ENCODE measurements around the gene HSPBP1.

HSPBP1 gene, protein sequence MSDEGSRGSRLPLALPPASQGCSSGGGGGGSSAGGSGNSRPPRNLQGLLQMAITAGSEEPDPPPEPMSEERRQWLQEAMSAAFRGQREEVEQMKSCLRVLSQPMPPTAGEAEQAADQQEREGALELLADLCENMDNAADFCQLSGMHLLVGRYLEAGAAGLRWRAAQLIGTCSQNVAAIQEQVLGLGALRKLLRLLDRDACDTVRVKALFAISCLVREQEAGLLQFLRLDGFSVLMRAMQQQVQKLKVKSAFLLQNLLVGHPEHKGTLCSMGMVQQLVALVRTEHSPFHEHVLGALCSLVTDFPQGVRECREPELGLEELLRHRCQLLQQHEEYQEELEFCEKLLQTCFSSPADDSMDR

DNA sequence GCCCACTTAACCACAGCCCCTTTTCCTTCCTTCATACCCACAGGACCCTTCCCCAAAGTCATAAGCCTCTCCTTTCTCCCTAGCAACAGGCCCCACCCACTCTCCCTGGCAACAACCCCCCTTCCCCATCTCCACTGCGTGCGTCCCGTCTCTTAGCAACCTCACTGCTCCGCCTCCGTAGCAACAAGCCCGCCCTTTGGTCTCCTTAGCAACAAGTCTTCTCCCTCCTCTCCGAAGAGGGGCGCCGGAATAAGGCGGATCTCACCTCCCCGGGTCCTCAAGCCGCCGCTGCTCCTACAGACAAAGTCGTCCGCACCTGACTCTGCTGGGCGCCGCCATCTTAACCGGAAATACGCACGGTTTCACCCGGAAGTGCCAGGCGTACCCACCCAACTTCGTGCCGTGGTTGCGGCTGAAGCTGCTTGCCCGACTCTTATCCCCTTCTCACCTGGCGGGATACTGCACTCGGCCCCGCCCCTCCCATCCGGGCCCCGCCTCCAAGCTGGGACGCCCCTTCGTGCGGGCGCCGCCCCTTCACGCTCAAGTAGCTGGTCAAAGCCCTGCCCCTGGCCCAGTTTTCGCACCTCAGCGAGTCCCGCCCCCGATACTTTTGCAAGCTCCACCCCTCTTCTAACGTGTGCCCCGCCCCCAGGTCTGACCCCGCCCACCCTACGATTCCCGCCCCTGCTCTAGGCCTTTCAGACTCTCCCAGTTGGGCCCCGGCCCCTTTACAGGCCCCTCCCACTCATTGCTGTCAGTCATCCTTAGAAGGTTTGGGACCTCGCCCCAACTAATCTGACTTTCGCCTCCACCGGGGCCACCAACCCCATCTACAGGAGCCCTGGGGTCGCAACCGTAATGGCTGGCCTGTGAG, at the start of gene HSPBP1:
TSS of gene HSPBP1 (minus strand) at position 341 of the 874 bp plus-strand sequence. CDS start 502 bp downstream, outside the sequence.
- DNase-seq: peak; percentile 98

DNA sequence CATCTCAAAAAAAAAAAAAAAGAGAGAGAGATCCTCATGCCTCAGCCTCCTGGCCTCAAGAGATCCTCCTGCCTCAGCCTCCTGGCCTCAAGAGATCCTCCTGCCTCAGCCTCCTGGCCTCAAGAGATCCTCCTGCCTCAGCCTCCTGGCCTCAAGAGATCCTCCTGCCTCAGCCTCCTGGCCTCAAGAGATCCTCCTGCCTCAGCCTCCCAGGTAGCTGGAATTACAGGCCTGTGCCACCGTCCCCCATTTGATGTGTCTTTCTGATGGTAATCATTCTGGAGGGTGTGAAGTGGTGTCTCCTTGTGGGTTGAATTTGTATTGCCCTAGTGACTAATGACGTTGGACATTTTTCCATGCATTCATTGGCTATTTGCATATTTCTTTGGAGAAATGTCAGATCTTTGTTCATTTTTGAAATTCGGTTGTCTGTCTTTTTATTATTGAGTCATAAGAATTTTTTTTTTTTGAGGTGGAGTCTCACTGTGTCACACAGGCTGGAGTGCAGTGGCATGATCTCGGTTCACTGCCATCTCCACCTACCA, 48.9 kb upstream of the HSPBP1 start:
- DNase-seq: peak; percentile 44

DNA sequence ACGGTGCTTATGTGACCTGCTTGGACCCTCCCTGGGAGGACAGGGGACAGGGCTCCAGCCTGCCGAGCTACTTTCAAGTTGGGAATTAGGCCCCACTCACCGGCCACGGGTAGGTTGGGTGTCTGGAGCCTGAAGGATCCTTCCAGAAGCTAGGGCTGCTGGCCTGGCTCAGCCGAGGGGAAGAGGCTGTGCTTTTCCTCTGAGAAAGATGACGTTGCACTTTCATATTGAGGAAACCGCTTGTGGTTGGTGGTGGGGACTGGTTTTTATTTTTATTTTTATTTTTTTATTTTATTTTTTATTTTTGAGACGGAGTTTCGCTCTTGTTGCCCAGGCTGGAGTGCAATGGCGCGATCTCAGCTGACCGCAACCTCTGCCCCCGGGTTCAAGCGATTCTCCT, 45.3 kb upstream of the HSPBP1 start, which contains the start of gene TMEM150B:
TSS of gene TMEM150B (minus strand) at position 170 of the 400 bp plus-strand sequence. CDS start 4,305 bp downstream, outside the sequence.
- no peak for DNase-seq

DNA sequence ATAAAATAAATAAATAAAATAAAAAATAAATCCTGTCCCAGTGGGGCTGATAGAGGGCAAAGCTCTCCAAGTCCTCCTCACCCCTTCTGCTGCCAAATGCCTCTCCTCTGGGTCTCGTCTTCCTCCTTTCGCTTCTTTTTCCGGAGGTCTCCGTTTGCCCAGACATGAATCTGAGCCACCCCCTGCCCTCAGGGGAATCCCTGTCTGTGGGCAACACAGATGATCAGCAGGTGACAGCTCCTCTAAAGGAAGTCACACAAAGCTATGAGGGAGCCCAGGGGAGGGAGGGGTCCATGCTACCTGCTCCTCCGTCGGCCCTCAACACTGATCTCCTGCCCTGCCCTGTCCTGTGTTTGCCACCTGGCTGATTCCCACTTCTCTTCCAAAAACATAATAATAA, 44.8 kb upstream of the HSPBP1 start:
- DNase-seq: no peak

DNA sequence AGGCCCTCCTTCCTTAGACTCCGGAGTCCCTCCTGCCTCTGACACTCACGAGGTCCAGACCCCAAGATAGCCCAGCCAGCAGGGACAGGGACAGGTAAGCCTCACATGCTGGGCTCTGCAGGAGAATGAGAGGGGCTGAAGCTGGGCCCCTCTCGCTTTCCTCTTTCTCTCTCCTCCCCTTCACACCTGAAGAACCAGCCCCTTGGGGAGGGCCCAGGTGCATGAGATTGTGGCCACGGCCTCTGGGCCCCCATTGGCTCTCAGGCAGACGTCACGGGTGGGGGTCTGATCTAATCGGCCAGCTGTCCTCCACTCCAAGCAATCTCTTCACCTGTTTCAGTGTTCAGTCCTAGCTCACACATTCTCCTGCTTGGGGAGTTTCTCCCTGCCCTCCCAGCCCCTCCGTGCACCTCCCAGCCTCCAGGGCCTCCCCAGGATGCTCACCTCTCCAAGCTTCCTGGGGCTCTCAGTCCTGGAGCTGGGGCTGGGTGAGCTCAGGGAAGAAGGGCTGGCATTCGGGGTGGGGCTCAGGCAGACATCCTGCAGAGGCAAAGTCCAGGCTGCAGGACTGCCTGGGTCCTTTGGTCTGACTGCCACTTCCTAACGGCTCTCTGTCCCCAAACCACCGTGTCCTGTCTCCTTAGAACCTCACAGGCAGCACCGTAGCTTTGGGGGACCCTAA, 42.4 kb upstream of the HSPBP1 start:
- no peak for DNase-seq

DNA sequence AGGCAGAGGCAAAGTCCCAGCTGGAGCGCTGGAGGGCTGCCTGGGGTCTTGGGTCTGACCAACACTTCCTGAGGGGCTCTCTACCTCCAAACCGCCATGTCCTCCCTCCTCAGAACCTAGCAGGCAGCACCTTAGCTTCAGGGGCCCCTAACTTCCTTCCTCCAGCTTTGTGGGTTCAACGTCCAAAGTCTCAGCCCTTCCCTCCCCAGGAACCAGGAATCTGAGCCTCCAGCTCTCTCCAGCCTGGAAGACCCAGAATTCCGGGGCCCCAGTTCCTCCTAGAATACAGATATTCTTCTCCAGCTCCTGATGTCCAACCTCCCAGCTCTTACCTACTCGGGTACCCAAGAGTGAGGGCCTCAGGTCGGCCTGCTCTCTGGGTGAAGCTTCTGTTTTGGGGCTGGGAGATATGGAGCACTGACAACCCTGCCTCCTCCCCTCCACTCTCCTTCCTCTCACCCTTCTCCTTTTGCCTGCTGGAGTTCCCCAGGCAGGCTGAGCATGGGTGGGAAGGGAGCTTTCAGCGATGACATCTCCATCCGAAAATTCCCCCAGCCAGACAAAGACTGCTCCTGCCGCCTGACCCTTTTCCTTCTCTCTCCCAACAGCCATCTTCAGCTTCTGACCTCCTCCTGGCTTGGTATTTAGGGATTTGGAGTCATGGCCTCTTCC, 41.7 kb upstream of the HSPBP1 start:
- no peak for DNase-seq

DNA sequence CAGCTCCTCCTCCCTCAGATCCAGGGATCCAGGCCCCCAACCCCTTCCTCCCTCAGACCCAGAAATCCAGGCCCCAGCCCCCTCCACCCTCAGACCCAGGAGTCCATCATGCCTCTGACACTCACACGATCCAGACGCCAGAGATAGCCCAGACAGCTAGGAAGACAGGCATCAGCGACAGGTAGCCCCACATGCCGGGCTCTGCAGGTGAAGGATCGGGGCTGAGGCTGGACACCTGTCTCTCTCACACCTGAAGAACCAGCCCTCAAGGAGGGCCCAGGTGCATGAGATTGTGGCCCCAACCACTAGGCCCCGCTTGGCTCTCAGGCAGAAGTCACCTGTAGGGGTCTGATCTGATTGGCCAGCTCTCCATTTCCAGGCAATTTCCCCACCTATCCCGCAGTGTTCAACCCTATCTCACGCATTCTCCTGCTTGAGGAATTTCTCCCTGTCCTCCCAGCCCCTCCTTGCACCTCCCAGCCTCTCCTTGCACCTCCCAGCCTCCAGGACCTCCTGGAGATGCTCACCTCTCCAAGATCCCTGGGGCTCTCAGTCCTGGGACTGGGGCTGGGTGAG, 41.0 kb upstream of the HSPBP1 start:
- no peak for DNase-seq

DNA sequence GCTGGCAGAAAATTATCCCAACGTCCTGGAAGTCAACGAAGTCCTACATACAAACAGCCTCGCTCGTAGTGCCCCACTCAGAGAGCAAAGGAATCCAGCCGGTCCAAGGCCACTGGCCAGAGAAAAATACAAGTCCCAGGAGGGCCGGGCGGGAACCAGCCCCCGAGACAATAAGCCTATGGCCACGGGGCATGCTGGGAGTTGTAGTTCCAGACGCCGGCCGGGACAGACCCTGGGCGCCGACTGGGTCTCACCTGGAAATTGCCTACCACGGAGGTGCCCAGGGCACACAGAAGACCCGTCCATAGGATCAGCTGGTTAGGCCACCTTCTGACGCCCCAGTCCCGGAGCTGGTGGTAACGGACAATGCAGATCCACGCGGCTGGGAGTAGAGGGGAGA, 39.9 kb upstream of the HSPBP1 start:
- DNase-seq: no peak

DNA sequence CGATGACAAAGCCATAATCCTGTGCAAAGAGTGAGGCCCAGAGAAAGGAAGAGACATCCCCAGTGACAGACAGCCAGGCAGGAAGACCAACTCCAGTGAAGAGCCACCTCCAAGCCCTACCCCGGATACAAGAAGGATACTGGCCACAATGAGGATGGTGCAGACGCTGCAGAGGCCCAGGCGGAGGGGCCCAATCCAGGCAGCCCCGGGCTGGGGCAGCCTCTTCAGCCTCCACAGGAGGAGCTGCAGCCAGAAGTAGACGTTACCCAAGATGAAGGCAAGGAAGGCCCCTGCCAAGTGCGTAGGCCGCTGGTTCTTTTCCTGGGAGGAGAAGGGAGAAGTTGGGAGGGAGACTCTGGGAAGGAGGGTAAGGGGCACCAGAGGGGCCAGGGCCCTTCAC, 36.7 kb upstream of the HSPBP1 start:
- no peak for DNase-seq

DNA sequence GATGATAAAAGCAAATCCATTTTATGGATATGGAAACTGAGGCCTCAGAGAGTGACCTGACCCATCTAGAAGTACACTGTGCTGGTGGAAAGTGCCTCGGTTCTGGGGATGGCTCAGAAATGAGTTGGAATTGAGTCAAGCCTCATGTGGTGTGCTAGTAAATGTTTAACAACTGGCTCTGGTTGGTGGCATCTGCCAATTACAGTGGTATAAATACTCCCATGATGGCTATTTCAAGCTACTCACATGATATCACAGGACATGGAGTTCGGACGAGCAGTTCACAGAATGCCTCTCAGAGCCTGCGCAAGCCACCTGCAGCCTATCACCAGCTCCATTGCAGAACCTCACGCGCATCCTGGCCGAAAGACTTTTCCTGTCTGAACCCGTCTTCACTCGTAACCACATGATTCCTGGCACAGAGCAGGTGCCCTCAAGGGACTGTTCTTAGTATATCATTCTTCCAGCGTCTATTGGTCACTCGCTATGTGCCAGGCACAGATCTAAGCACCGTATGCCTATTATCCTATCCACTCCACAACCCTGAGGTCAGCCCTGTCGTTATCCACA, 36.1 kb upstream of the HSPBP1 start:
- DNase-seq: no peak

DNA sequence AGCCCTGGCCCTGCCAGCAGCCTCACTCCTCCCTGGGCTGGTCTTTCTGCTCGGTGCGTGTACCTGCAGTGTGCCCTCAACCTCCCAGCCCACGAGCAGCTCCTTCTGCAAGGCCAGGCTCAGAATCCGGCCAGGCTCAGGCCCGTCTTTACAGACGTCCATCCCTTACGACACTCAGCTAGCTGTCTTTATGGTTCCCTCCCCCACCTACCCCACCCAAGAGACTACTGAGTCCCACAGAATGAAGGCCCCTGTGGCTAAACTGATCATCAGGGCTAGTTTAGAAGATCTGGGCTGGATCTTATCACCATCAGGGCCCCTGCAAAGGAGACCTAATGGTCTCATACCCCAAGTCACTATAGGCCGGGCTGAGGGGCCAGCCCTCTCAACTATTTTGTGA, 34.5 kb upstream of the HSPBP1 start:
- no peak for DNase-seq

DNA sequence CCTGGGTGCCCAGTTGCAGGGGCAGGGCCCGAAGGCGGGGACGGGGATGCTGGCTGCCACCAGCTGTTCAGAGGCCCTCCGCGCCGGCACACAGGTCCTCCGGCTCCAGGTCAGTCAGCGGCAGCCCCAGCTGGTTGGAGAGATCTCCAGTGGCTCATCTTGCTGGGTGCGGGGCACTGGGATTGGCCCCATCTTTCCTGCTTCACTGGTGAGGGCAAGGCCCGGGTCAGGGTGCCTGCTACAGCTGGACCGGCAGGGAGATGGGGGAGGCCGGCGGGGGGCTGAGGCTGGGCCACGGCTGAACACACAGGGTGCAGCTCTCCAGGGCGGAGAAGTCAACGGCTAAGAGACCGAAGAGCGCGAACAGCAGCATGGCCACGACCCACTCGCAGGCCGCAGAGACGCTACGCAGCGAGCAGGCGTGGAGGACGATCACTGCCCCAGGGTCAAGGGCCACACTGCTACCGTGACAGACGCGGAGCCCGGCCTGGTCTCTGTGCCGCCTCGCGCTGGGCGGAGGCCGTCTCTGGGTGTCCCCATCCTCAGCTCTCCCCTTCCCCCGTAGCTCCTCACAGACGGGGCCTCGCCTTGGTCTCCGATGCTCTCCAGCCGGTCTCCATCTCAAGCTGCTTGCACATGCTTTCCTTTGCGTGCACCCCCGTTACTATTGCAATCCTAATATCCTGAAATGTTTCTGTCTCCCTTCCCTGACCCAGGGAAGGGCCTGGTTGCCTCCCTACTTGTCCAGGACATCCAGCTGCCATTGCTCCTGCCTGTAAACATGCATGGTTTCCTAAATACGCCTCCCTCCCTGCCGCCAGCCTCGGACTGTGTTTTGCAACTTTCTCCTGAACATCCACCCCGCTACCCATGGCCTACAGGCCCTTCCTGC, 33.0 kb upstream of the HSPBP1 start:
- no peak for DNase-seq

DNA sequence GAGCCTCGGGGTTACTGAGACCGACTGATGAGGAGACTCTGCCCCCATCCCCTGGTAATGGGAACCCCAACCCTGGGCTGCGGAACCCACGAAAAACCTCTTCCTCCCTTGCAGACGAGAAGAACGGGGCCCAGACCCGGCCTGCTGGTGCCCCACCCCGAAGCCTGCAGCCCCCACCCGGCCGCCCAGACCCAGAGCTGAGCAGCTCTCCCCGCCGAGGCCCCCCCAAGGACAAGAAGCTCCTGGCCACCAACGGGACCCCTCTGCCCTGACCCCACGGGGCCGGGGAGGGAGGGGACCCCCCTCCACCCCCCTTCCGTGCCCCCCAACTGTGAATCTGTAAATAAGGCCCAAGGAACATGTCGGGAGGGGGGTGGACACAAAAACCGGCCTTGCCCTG, 31.9 kb upstream of the HSPBP1 start:
- no peak for DNase-seq

DNA sequence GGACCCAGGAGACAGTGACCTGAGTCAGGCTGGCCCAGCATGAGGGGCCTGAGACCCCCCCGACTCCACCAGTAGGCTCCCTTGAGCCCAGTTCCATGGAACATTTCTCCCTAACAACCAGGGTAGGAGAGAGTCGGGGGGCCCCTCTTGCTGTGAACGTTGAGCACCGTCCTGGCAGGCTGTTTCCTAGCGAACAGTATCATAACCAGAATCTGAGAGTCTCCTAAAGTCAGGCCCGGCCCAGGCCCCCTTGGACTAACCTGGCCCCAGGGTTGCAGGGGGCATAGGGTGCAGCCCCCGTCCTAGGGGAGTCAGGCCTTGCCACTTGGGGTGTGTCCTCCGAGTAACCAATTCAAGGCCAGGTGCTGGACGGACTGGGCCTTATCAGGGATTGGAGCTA, 31.5 kb upstream of the HSPBP1 start:
- DNase-seq: no peak

DNA sequence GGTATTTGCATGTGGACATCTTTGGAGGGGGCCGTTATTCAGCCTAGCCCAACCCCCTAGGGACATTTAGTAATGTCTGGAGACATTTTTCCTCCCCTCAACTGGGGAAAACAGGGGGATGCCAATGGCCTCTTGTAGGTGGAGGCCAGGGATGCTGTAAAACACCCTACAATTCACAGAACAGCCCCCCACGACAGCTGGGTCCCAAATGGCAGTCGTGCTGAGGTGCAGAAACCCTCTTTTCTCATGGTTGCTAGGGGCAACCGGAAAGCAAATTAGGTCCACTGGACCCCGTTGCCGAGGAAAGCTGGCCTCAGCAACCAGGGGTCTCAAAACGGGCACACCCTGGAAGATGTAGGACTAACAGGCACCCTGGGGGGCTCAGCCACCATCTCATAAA, 30.6 kb upstream of the HSPBP1 start:
- no peak for DNase-seq

DNA sequence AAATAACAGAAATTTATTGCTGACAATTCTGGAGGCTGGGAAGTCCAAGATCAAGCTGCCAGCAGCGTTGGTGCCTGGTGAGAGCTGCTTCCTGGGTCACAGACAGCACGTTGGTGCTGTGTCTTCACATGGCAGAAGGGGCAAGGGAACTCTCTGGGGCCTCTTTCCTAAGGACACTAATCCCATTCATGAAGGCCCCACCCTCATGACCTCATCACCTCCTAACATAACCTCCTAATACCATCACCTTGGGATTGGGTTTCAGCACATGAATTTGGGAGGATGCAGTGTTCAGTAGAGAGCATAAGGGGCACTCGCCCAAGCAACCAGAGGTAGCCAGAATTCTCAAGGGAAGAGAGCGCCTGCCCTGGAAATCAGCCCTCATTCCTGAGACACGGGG, 29.5 kb upstream of the HSPBP1 start:
- DNase-seq: no peak

DNA sequence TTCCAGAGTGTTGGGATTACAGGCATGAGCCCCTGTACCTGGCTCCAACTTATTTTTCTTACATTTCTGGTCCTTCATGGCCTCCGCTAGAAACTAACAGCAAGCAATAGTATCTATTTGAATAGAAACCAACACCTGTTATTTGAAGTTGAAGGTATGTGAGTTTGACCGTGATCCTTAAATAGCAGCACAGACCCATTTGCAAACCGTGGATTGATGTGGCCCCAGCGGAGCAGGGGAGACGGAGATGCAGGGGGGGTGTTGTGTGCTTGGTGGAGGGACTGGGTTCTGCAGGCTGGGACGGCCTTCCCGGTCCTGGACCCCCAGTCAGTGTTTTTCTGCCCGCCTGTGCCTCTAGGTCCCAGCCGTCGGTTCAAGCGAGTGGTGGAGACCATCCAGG, 28.4 kb upstream of the HSPBP1 start:
- DNase-seq: no peak

DNA sequence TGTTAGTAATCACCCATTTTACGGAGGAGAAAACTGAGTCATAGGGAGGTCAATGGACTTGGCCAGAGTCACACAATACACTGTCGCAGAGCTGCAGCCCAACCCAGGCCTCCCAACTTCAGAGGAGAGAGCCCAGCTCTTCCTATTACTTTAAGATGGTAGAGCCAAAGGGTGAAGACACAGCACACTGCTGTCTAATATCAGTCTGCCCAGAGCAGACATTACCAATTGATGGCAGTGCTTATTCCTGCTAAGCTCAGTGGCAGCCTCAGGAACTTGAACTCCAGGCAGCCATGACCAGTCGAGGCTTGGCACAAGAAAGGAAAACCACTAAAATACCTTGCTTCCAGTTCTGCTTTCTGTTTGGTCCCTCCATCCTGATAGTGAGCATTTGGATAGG, 26.8 kb upstream of the HSPBP1 start:
- no peak for DNase-seq

DNA sequence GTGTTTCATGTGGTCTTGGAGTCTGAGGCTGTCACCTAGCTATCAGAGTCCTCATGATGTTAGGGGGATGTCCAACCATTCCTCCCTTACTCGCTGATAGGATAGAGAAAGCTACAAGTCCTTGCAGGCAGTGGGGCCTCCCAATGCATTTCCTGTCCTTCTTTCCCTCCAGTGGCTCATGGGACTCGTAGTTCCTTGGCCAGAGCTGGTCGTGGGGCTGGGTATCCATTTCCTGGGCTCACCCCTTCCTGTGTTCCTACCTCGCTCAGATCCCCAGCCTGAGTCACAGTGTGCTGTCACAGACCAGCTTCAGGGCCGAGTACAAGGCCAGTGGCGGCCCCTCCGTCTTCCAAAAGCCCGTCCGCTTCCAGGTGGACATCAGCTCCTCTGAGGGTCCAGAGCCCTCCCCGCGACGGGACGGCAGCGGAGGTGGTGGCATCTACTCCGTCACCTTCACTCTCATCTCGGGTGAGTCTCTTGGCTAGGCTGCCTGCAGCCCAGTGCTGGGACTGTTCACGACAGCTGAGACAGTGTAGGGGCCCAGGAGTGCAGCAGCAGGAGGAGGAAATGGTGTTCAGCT, 26.2 kb upstream of the HSPBP1 start:
- DNase-seq: no peak

DNA sequence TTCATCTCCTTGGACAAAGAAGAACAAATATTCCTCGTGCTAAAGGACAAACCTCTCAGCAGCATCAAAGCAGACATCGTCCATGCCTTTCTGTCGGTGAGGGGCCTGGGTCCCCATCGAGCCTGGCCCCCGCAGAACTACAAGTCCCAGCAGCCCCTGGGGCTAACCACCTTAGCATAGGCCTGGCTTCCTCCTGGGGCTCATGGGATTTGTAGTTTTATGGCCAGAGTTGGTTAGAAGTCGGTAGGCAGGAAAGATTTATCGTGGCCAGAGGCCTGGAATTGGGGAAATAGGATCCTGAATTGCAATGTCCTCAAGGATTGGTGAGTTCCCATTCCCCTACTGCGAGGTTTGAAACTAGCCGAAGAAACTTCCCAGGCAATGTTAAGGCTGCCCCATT, 25.6 kb upstream of the HSPBP1 start:
- peak; percentile 67 for DNase-seq
